OCI-LY7 (cell line): ENCODE measurements around the gene NOL9. TPM values are rescaled to one million over a fixed set of nuclear protein-coding genes. Genes with fewer than 3 reads are reported as not detected.

ENCODE experiments used
- BruUV-seq: library from RNA; stranded (reverse); fragments of 400-500 nt; replicated peaks from 2 replicates; lab custom pipeline; 2021; lab: Mats Ljungman, UMichigan
- CTCF ChIA-PET: fragments of 300-600 bp; sonication (Branson Sonifier 250); formaldehyde crosslinking; loops from one replicate; lab custom pipeline; 2022; ENCODE audit warnings: antibody characterized with exemption; ENCODE audit not compliant: unreplicated experiment; lab: Charles Lee
- POLR2A ChIA-PET: fragments of 300-600 bp; sonication (Branson Sonifier 250); formaldehyde crosslinking; loops from one replicate; lab custom pipeline; 2022; ENCODE audit warnings: antibody characterized with exemption; lab: Charles Lee
- DNase-seq: peaks from one replicate; pipeline ENCODE4 v3.0.0-alpha.2; 2015; ENCODE audit warnings: low spot score
- H2AFZ ChIP-seq: fragments of 200-600 bp; sonication (generic), shearing (Covaris generic); 2 replicates; pipeline ENCODE4 v1.6.1; 2014; ENCODE audit warnings: mild to moderate bottlenecking, antibody characterized with exemption, low read length, moderate library complexity
- H3K27ac ChIP-seq: fragments of 200-600 bp; sonication (generic); 2 replicates; pipeline ENCODE4 v1.5.1; 2014; ENCODE audit warnings: mixed run types, low read depth, mild to moderate bottlenecking, moderate library complexity, low read length, inconsistent platforms; ENCODE audit not compliant: poor library complexity, severe bottlenecking
- H3K36me3 ChIP-seq: fragments of 200-600 bp; sonication (generic); 2 replicates; pipeline ENCODE4 v1.6.1; 2014; ENCODE audit warnings: mild to moderate bottlenecking, antibody characterized with exemption, low read length, moderate library complexity, mixed read lengths; ENCODE audit not compliant: insufficient read depth
- H3K4me1 ChIP-seq: fragments of 200-600 bp; sonication (generic); 2 replicates; pipeline ENCODE4 v1.5.1; 2014; ENCODE audit warnings: mild to moderate bottlenecking, low read length; ENCODE audit not compliant: insufficient read depth, poor library complexity, severe bottlenecking
- H3K4me2 ChIP-seq: fragments of 200-600 bp; sonication (generic); 2 replicates; pipeline ENCODE4 v1.6.1; 2014; ENCODE audit warnings: mild to moderate bottlenecking, low read length
- H3K4me3 ChIP-seq: fragments of 200-600 bp; sonication (generic); 2 replicates; pipeline ENCODE4 v1.5.1; 2014; ENCODE audit warnings: mild to moderate bottlenecking, low read depth, low read length; ENCODE audit not compliant: poor library complexity, severe bottlenecking
- H3K79me2 ChIP-seq: fragments of 200-600 bp; sonication (generic); 2 replicates; pipeline ENCODE4 v1.6.1; 2016; ENCODE audit warnings: low read depth, mild to moderate bottlenecking, low read length, moderate library complexity, mixed read lengths; ENCODE audit not compliant: insufficient read depth
- H3K9me2 ChIP-seq: fragments of 200-600 bp; sonication (generic); 2 replicates; pipeline ENCODE4 v1.6.1; 2016; ENCODE audit warnings: mild to moderate bottlenecking, low read length, mixed read lengths; ENCODE audit not compliant: insufficient read depth
- H3K9me3 ChIP-seq: fragments of 200-600 bp; sonication (generic); 2 replicates; pipeline ENCODE4 v1.6.1; 2014; ENCODE audit warnings: mild to moderate bottlenecking, mixed run types, low read length, mixed read lengths
- H4K20me1 ChIP-seq: fragments of 200-600 bp; sonication (generic); 2 replicates; pipeline ENCODE4 v1.6.1; 2014; ENCODE audit warnings: mild to moderate bottlenecking, antibody characterized with exemption, low read length, moderate library complexity, mixed read lengths; ENCODE audit not compliant: insufficient read depth
- EZH2phosphoT487 ChIP-seq: fragments of 200-600 bp; sonication (generic); IDR thresholded peaks from 2 replicates; pipeline ENCODE4 v1.6.1; 2018; ENCODE audit warnings: low read depth, borderline replicate concordance, mild to moderate bottlenecking, mixed run types, antibody characterized with exemption, low read length, moderate library complexity, mixed read lengths
- intact Hi-C: fragments of 100-400 bp; cut with micrococcal nuclease; formaldehyde crosslinking; loops from one replicate; pipeline ENCODE4 v1.10.0; 2022; ENCODE audit not compliant: unreplicated experiment
- total RNA-seq, 2 experiments: library from RNA; depleted of rRNA in 1 of 2; stranded (reverse); fragments of >200 nt in 1 of 2; shearing (Covaris generic) in 1 of 2; gene quantifications; 2 replicates each; pipeline ENCODE4 v1.2.3, GENCODE V29; 2014 to 2022
- TF ChIP-seq, protein P1 (sequence below): fragments of 200-600 bp; sonication (generic); conservative IDR thresholded peaks from 2 replicates; pipeline ENCODE4 v1.5.1; 2014; ENCODE audit warnings: mild to moderate bottlenecking, antibody characterized with exemption, low read length, moderate library complexity, mixed read lengths

The NOL9 gene
- total RNA-seq, 2 experiments from 2014 or later = 39.1 to 58.8 TPM

DNA sequence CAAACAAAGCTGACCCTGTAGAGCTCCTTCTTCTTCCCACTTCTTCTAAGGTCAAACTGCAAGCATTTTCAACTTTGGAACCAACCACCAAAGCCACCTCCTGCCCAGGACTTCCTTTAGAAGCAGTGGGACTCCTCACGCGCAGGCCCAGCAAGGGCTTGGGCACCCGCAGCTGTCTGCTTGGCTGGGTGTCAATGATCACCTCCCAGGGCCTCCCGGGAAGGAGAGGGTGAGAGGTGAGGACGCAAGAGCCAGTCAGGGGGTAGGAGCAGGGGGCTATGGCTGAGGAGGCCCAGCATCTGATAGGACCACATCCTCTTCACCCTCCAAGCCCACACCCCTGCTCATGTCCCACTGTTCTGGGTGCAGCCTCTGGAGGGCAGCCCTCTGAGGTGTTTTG is 38.1 kb upstream of the NOL9 start:
- Histone ChIP-seq H3K27ac (no peak overlapping the region), H4K20me1 (no peaks in the 10 kb centered on the region), H3K4me3 (no peak overlapping the region), H2AFZ (no peak overlapping the region), H3K36me3 (peaks cover 59% of the 10 kb centered on the region), H3K4me1 (peaks cover 3% of the 10 kb centered on the region), H3K4me2 (no peak overlapping the region), H3K9me2 (no peaks in the 10 kb centered on the region), H3K9me3 (no peaks in the 10 kb centered on the region), H3K79me2 (no peaks in the 10 kb centered on the region)
- no TSS peak for BruUV-seq
- POLR2A ChIA-PET = no interaction called here
- CTCF ChIA-PET = no interaction called here
- TF ChIP-seq EZH2phosphoT487 = no peak
- TF ChIP-seq, protein P1, sequence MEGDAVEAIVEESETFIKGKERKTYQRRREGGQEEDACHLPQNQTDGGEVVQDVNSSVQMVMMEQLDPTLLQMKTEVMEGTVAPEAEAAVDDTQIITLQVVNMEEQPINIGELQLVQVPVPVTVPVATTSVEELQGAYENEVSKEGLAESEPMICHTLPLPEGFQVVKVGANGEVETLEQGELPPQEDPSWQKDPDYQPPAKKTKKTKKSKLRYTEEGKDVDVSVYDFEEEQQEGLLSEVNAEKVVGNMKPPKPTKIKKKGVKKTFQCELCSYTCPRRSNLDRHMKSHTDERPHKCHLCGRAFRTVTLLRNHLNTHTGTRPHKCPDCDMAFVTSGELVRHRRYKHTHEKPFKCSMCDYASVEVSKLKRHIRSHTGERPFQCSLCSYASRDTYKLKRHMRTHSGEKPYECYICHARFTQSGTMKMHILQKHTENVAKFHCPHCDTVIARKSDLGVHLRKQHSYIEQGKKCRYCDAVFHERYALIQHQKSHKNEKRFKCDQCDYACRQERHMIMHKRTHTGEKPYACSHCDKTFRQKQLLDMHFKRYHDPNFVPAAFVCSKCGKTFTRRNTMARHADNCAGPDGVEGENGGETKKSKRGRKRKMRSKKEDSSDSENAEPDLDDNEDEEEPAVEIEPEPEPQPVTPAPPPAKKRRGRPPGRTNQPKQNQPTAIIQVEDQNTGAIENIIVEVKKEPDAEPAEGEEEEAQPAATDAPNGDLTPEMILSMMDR = no peak
- intact Hi-C loops = no loop called here
- DNase-seq = no peak

DNA sequence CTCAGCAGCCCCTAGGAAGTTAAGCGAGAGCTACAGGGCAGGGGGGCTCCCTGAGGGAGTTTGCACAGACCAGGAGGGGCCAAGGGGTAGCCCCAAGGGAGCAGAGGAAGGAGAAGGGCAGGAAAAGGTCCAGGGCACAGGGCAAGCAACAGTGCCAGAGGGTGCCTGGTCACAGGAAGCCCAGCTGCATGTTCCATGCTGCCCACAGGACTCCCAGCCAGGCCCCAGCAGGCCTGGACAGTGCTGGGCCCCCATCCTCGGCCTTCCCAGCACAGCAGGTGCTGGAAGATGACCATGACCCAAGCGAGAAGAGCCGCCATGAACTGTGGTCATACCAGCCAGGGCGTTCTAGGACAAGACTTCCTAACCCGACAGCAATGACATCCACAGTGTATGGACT is 37.3 kb upstream of the NOL9 start:
- intact Hi-C loops = no loop called here
- H3K4me3 ChIP-seq = no peak overlapping the region
- no peak for TF ChIP-seq EZH2phosphoT487
- TF ChIP-seq, protein P1 = no peak
- H3K79me2 ChIP-seq = no peaks in the 10 kb centered on the region
- H3K27ac ChIP-seq = no peak overlapping the region
- BruUV-seq = no TSS peak
- POLR2A ChIA-PET = no interaction called here
- no peak overlapping the region for H3K4me2 ChIP-seq
- no peak for DNase-seq
- no peaks in the 10 kb centered on the region for H3K9me2 ChIP-seq
- peaks cover 61% of the 10 kb centered on the region for H3K36me3 ChIP-seq
- H3K9me3 ChIP-seq = no peaks in the 10 kb centered on the region
- peaks cover 10% of the 10 kb centered on the region for H3K4me1 ChIP-seq
- no peaks in the 10 kb centered on the region for H4K20me1 ChIP-seq
- CTCF ChIA-PET = no interaction called here
- no peak overlapping the region for H2AFZ ChIP-seq

DNA sequence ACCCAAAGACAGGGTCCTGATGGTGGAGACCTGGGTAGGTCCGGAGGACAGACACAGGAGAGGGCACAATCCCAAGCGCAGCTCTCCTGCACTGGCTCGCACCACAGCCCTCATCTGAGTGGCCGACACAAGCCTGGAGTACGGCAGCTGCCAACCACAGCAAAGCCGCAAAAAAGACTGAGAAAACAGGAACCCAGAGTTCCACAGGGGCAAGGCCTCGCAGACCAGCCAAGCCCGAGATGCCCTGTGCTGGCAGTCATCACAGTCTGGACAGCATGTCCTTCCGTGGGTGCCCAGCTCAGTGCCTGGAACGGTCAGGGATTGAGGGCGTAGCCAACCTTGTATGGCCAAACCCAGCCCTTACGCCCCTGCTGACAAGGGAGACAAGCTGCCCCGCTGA is 36.9 kb upstream of the NOL9 start:
- Histone ChIP-seq H3K79me2 (no peaks in the 10 kb centered on the region), H2AFZ (no peak overlapping the region), H3K9me2 (no peaks in the 10 kb centered on the region), H4K20me1 (no peaks in the 10 kb centered on the region), H3K9me3 (no peaks in the 10 kb centered on the region), H3K4me3 (no peak overlapping the region), H3K4me1 (peaks cover 10% of the 10 kb centered on the region), H3K27ac (no peak overlapping the region), H3K4me2 (no peak overlapping the region), H3K36me3 (peaks cover 57% of the 10 kb centered on the region)
- ChIA-PET POLR2A (interaction anchor here (2.3 kb wide), 1 partner anchor 11 kb away, joined by 7 read pairs; the partner anchor contains the start of gene ZBTB48), CTCF (no interaction called here)
- no TSS peak for BruUV-seq
- TF ChIP-seq, protein P1 = no peak
- no peak for TF ChIP-seq EZH2phosphoT487
- intact Hi-C loops = no loop called here
- DNase-seq = no peak
